ENCODE data around the gene ZSWIM7.

GRCh38 chr17:15952048-15952532, 47.4 kb downstream of the ZSWIM7 start:
- TF ChIP-seq CTCF (conservative IDR thresholded peaks at IDR 0.05) (no peak), ZFX (IDR thresholded peaks at IDR 0.05) (no peak)

Data from C4-2B (cell line).